Vagina (tissue), 2 donors: ENCODE results near the gene KCNG3.

Experiments
- POLR2A ChIP-seq, 2 donors: fragments of 450-650 bp; IDR thresholded peaks; one replicate each; pipeline ENCODE4 v1.6.1; 2017; ENCODE audit warnings: antibody characterized with exemption in 2 of 2, mild to moderate bottlenecking in 2 of 2, moderate library complexity in 2 of 2
- POLR2AphosphoS5 ChIP-seq, 2 donors: sonication (generic); formaldehyde crosslinking; IDR thresholded peaks; one replicate each; pipeline ENCODE4 v1.9.0; 2017; ENCODE audit warnings: antibody characterized with exemption in 2 of 2, mild to moderate bottlenecking in 2 of 2, low read depth in 1 of 2; ENCODE audit not compliant: insufficient read depth in 1 of 2
- TF ChIP-seq, protein P1 (sequence below), 3 experiments: fragments of 450-650 bp in 2 of 3; fragments of 200-600 bp in 1 of 3; sonication (generic) in 1 of 3; IDR thresholded peaks; one replicate each; pipeline ENCODE4 v1.5.1; 2017 to 2019; ENCODE audit warnings: antibody characterized with exemption in 3 of 3, mild to moderate bottlenecking in 2 of 3, moderate library complexity in 2 of 3

DNA sequence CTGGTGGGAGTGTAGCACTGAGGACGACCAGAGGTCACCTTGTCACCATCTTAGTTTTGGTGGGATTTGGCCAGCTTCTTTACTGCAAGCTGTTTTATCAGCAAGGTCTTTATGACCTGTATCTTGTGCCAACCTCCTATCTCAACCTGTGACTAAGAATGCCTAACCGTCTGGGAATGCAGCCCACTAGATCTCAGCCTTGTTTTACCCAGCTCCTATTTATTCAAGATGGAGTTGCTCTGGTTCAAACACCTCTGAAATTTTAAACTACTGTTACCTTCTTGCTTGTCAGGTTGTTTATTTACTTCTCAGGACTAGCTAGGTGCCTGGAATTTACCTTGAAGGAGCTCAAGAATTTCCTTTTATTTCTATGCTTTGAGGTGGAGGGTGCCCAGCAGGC, 9.5 kb upstream of the KCNG3 start:
- TF ChIP-seq POLR2A (IDR thresholded peaks at IDR 0.05) (no peak), POLR2AphosphoS5 (IDR thresholded peaks at IDR 0.05; ENCODE audit: insufficient read depth in 1 of 2, low read depth in 1 of 2) (no peak)
- TF ChIP-seq, protein P1, sequence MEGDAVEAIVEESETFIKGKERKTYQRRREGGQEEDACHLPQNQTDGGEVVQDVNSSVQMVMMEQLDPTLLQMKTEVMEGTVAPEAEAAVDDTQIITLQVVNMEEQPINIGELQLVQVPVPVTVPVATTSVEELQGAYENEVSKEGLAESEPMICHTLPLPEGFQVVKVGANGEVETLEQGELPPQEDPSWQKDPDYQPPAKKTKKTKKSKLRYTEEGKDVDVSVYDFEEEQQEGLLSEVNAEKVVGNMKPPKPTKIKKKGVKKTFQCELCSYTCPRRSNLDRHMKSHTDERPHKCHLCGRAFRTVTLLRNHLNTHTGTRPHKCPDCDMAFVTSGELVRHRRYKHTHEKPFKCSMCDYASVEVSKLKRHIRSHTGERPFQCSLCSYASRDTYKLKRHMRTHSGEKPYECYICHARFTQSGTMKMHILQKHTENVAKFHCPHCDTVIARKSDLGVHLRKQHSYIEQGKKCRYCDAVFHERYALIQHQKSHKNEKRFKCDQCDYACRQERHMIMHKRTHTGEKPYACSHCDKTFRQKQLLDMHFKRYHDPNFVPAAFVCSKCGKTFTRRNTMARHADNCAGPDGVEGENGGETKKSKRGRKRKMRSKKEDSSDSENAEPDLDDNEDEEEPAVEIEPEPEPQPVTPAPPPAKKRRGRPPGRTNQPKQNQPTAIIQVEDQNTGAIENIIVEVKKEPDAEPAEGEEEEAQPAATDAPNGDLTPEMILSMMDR (IDR thresholded peaks at IDR 0.05): no peak
